HAP-1 (cell line): ENCODE results near the gene CELF5.

ENCODE experiments used
- DNase-seq, 2 experiments: peaks; one replicate each; pipeline ENCODE4 v3.0.0-alpha.2; 2016 to 2020; ENCODE audit warnings: low spot score in 2 of 2
- H3K27me3 ChIP-seq: fragments of 250-450 bp; sonication (Bioruptor Pico); 2 replicates; pipeline ENCODE4 v1.5.1; 2020; ENCODE audit warnings: low read depth, mild to moderate bottlenecking, moderate library complexity
- H3K36me3 ChIP-seq: fragments of 250-450 bp; sonication (Bioruptor Pico); replicated peaks from 2 replicates; pipeline ENCODE4 v1.5.1; 2020; ENCODE audit warnings: mild to moderate bottlenecking
- H3K4me1 ChIP-seq: fragments of 250-450 bp; sonication (Bioruptor Pico); 2 replicates; pipeline ENCODE4 v1.5.1; 2020; ENCODE audit warnings: mild to moderate bottlenecking
- H3K4me3 ChIP-seq: fragments of 250-450 bp; sonication (Bioruptor Pico); 2 replicates; pipeline ENCODE4 v1.5.1; 2020; ENCODE audit warnings: mild to moderate bottlenecking, moderate library complexity
- H3K9me3 ChIP-seq: fragments of 250-450 bp; sonication (Bioruptor Pico); 2 replicates; pipeline ENCODE4 v1.5.1; 2020; ENCODE audit warnings: mild to moderate bottlenecking, moderate library complexity
- in situ Hi-C: fragments of 300-500 bp; cut with MboI; formaldehyde crosslinking; loops from 3 replicates; pipeline ENCODE4 v1.14.3; 2020; ENCODE audit warnings: low sequenced_read_pairs, inconsistent platforms, mixed read lengths

CELF5 gene

DNA sequence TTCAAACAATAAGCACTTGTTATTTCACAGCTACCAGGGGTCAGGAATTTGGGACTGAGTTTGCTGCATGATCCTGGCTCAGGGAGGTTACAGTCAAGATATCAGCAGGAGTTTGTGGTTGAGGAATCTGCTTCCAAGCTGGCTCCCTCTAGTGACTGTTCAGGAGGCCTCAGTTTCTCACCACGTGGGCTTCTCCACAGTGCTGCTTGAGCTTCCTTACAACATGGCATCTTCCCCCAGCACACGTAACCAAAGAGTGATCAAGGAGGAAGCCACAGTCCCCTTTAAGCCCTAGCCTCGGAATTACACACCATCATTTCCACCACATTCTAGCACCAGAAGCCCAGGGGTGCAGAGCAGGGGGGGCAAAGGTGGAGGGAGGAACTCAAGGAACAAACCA lies 28.8 kb downstream of the CELF5 start:
- in situ Hi-C loops: no loop called here

DNA sequence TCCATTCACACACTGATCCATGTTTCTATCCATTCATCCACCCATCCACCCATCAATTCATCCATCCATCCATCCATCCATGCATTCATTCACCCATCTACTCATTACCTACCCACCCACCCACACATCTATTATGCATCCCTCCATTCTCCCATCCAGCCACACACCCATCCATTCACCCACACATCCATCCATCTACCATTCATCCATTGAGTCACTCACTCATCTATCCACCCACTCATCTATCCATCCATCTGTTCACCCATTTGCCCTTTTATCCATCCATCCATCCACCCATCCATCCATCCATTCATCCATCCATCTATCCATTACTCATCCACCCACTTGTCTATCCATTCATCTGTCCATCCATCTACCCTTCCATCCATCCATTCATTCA lies 30.1 kb downstream of the CELF5 start:
- Histone ChIP-seq H3K36me3 (no peaks in the 10 kb centered on the region), H3K4me1 (no peaks in the 10 kb centered on the region), H3K9me3 (0 out of 2 replicates have a peak, but pooled peaks cover 3% of the 10 kb centered on the region), H3K4me3 (no peak overlapping the region), H3K27me3 (no peaks in the 10 kb centered on the region)
- DNase-seq: no peak
- in situ Hi-C loops: no loop called here

More for the DNA sequence above, 28.8 kb downstream of the CELF5 start:
- Histone ChIP-seq H3K27me3 (no peaks in the 10 kb centered on the region), H3K9me3 (0 out of 2 replicates have a peak, but pooled peaks cover 3% of the 10 kb centered on the region), H3K36me3 (no peaks in the 10 kb centered on the region), H3K4me3 (no peak overlapping the region), H3K4me1 (no peaks in the 10 kb centered on the region)
- no peak for DNase-seq

DNA sequence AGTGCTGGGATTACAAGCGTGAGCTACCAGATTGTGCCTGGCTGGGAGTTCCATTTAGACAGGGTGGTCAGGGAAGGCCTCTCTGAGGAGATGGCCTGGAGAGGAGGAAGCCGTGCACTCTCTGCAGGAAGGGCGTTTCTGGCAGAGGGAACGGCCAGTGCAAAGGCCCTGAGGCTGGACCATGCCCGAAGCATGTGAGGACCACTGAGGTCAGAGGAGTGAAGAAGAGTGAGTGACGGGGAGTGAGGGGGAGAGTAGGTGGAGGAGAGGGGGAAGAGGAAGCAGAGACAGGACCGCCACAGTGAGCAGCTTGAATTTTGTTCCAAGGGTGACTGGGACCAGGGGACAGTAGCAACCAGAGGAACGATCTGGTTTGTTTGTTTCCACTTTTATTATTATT lies 32.6 kb downstream of the CELF5 start:
- in situ Hi-C loops: no loop called here
- Histone ChIP-seq H3K27me3 (no peaks in the 10 kb centered on the region), H3K4me3 (no peak overlapping the region), H3K9me3 (no peaks in the 10 kb centered on the region), H3K4me1 (no peaks in the 10 kb centered on the region), H3K36me3 (no peaks in the 10 kb centered on the region)
- no peak for DNase-seq

DNA sequence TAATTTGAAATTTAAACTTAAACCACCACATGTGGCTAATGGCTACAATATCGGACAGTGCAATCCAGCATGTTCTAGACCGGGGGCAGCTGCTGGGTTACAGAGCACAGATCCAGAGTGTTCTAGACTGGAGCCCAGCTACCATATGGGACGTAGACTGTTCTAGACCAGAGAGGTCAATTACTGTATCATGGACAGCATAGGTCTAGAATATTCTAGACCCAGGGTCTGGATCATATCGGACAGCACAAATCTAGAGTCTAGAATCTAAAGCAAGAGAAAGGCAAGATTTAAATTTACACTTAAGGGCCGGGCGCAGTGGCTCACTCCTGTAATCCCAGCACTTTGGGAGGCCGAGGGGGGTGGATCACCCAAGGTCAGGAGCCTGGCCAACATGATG lies 37.9 kb downstream of the CELF5 start:
- Histone ChIP-seq H3K4me3 (no peak overlapping the region), H3K27me3 (peaks cover 7% of the 10 kb centered on the region), H3K9me3 (no peaks in the 10 kb centered on the region), H3K36me3 (no peaks in the 10 kb centered on the region), H3K4me1 (no peaks in the 10 kb centered on the region)
- in situ Hi-C loops: no loop called here
- no peak for DNase-seq

DNA sequence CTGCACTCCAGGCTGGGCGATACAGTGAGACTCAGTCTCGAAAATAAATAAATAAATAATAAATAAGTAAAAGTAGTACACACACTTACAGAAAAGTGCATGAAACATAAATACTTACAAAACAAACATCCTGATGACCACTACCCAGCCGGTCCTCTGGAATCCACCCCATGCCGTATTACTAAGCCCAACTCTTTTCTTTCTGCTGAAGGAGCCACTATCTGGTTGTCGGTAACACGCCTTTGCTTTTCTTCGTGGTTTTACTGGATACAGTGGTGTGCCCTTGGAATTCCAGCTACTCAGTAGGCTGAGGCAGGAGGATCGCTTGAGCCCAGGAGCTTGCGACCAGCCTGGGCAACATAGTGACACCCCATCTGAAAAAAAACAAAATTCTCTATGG lies 39.4 kb downstream of the CELF5 start:
- no peaks in the 10 kb centered on the region for H3K9me3 ChIP-seq
- no peak for DNase-seq
- no peaks in the 10 kb centered on the region for H3K36me3 ChIP-seq
- in situ Hi-C loops: no loop called here
- no peak overlapping the region for H3K4me3 ChIP-seq
- H3K27me3 ChIP-seq: peaks cover 7% of the 10 kb centered on the region
- no peaks in the 10 kb centered on the region for H3K4me1 ChIP-seq

DNA sequence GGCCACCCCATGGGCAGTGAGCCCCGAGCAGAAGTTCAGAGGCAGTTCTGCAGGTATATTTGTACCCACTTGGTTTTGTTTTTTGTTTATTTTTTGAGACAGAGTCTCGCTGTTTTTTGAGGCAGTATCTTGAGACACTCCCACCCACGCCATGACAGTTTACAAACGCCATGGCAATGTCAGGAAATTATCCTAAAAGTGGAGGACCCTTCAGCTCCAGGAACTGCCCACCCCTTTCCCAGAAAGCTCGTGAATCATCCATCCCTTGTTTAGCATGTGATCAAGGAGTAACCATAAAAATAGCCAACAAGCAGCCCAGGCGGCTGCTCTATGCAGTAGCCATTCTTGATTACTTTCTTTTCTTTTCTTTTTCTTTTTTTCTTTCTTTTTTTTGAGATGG lies 41.0 kb downstream of the CELF5 start:
- H3K36me3 ChIP-seq: no peaks in the 10 kb centered on the region
- H3K4me3 ChIP-seq: no peak overlapping the region
- no peaks in the 10 kb centered on the region for H3K4me1 ChIP-seq
- in situ Hi-C loops: no loop called here
- peaks cover 16% of the 10 kb centered on the region for H3K27me3 ChIP-seq
- no peaks in the 10 kb centered on the region for H3K9me3 ChIP-seq
- DNase-seq: no peak

DNA sequence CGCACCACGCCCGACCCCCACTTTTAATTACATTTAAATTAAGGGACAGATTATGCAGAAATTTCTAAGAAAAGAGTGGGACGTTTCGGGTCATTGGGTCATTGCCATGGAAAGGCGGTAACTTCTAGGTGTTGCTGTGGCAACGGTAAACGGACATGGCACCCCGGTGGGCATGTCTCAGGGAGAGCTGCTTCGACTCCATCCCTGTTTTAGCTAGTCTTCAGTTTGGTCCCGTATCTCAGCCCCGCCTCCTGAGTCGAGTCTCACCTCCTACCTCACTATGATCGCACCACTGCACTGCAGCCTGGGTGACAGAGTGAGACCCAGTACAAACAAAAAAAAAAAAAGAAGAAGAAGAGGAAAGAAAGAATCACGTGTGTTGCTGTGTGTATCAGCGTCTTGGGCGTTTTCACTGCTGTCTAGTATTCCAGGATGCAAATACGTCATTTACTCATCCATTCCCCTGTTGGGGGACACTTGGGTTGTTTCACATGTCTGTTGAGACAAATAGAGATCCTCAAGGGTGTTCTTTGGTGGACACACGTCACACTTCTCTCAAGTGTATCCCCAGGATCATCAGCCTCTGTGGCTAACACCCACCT lies 41.7 kb downstream of the CELF5 start:
- H3K4me3 ChIP-seq: no peak overlapping the region
- in situ Hi-C loops: no loop called here
- H3K9me3 ChIP-seq: no peaks in the 10 kb centered on the region
- peaks cover 16% of the 10 kb centered on the region for H3K27me3 ChIP-seq
- no peak for DNase-seq
- H3K4me1 ChIP-seq: no peaks in the 10 kb centered on the region
- no peaks in the 10 kb centered on the region for H3K36me3 ChIP-seq

GRCh38 chr19:3266792-3267514 lies 42.5 kb downstream of the CELF5 start:
- H3K4me3 ChIP-seq: no peak overlapping the region
- no peaks in the 10 kb centered on the region for H3K4me1 ChIP-seq
- H3K27me3 ChIP-seq: peaks cover 16% of the 10 kb centered on the region
- in situ Hi-C loops: no loop called here
- no peak for DNase-seq
- H3K36me3 ChIP-seq: no peaks in the 10 kb centered on the region
- no peaks in the 10 kb centered on the region for H3K9me3 ChIP-seq

DNA sequence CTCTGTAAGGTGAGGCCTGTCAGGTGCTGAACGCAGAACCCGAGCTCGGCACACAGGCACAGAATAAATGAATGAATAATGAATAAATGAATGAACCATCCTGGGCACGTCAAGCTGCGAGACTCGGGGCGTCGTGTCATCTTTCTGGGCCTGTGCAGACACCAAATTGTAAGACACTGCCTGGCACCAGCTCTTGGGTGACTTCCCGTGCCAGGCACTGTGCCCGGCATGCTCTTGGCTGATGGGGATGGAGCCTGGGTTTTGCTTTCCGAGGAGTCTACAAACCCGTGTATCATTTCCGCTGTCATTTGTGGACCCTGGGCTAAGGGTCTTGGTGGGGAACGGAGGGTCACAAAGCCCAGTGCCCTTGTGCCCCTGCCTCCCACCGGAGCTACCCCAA lies 43.9 kb downstream of the CELF5 start:
- Histone ChIP-seq H3K9me3 (no peaks in the 10 kb centered on the region), H3K4me3 (no peak overlapping the region), H3K4me1 (no peaks in the 10 kb centered on the region), H3K36me3 (no peaks in the 10 kb centered on the region), H3K27me3 (peaks cover 16% of the 10 kb centered on the region)
- in situ Hi-C loops: no loop called here
- no peak for DNase-seq

GRCh38 chr19:3268763-3269162 lies 44.3 kb downstream of the CELF5 start:
- DNase-seq: no peak
- Histone ChIP-seq H3K36me3 (no peaks in the 10 kb centered on the region), H3K4me1 (no peaks in the 10 kb centered on the region), H3K27me3 (peaks cover 16% of the 10 kb centered on the region), H3K4me3 (no peak overlapping the region), H3K9me3 (no peaks in the 10 kb centered on the region)
- in situ Hi-C loops: no loop called here

GRCh38 chr19:3269916-3270671 lies 45.6 kb downstream of the CELF5 start:
- Histone ChIP-seq H3K9me3 (no peaks in the 10 kb centered on the region), H3K36me3 (no peaks in the 10 kb centered on the region), H3K4me1 (0 out of 2 replicates have a peak, but pooled peaks cover 2% of the 10 kb centered on the region), H3K4me3 (no peak overlapping the region), H3K27me3 (peaks cover 16% of the 10 kb centered on the region)
- in situ Hi-C loops: no loop called here
- no peak for DNase-seq

DNA sequence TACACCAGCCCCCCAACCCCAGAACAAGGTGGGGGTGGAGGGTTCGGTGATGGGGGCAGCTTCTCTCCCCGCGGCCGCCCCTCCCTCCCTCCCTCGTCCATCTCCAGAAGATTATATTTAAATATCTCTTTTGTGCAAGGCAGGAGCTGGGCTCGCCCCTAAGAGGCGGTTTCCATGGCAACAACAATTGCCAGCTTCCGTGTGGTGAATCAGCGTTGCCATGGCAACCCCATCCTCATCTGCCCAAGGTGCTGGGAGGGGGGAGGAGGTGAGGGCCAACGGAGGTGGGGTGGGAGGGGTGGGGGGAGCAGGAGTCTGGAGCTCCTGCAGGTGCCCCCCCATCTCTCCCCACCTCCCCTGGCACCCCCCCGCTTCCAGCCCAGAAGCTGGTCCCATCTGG lies 46.4 kb downstream of the CELF5 start:
- H3K4me3 ChIP-seq: no peak overlapping the region
- in situ Hi-C loops: no loop called here
- peaks cover 16% of the 10 kb centered on the region for H3K27me3 ChIP-seq
- no peaks in the 10 kb centered on the region for H3K9me3 ChIP-seq
- H3K4me1 ChIP-seq: 0 out of 2 replicates have a peak, but pooled peaks cover 3% of the 10 kb centered on the region
- no peaks in the 10 kb centered on the region for H3K36me3 ChIP-seq
- peak; percentile 28 to 66 for DNase-seq

DNA sequence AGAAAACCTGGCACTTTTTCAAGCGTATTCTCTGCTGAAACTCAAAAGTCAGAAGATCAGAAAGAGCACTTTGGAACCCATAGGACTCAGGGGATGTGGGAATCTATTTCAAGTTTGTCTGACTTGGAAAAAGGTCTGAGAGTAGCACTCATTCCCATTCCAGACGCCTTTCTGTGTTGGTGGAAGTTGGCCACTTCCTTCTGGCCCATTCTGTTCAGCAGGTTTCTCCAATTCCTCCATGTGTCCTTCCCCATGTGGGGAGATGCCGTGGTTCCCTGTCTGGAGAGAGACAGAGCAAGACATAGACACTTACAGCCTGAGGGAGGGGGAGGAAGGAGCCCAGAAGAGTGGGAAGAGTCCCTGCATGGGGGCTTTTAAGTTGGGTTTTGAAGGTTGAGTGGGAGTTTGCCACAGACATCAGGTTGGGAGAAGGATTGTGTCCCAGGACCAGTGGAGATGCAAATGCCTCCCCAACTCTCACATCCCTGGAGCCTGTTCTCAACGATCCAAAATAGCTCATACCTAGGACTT lies 48.0 kb downstream of the CELF5 start:
- Histone ChIP-seq H3K36me3 (no peaks in the 10 kb centered on the region), H3K9me3 (no peaks in the 10 kb centered on the region), H3K4me3 (no peak overlapping the region), H3K27me3 (peaks cover 9% of the 10 kb centered on the region), H3K4me1 (0 out of 2 replicates have a peak, but pooled peaks cover 3% of the 10 kb centered on the region)
- DNase-seq: no peak
- in situ Hi-C loops: no loop called here

- no peak for DNase-seq
- H3K9me3 ChIP-seq: no peaks in the 10 kb centered on the region
- peaks cover 9% of the 10 kb centered on the region for H3K27me3 ChIP-seq
- in situ Hi-C loops: no loop called here
- no peaks in the 10 kb centered on the region for H3K36me3 ChIP-seq
- 0 out of 2 replicates have a peak, but pooled peaks cover 3% of the 10 kb centered on the region for H3K4me1 ChIP-seq
- no peak overlapping the region for H3K4me3 ChIP-seq
These were observed 48.5 kb downstream of the CELF5 start for GRCh38 chr19:3272952-3273351.
